Measurements from ENCODE around the gene BMPR1B.

The BMPR1B gene

DNA sequence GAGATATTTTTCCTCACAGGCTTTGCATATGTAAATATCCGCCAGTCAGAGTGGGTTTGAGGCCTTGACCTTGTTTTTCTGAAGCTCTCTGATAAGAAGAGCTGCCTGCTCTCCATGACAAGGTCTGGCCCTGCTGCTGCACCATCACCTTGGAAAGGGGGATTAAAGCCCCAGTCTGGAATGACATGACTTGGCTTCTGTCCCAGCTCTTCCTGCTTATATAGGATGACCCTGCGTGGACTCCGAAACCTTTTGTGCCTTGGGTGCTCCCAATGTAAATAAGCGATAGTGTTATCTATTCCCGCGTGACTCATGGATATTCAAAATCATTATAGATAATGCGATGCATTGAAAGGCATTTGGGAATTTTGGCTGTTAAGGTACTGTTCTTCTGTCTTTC lies 139.3 kb downstream of the BMPR1B start:
- no peak for TF ChIP-seq CTCF (IDR thresholded peaks at IDR 0.05; ENCODE audit: poor library complexity, severe bottlenecking)
- H3K27ac ChIP-seq (ENCODE audit: poor library complexity, severe bottlenecking): no peak overlapping the region

DNA sequence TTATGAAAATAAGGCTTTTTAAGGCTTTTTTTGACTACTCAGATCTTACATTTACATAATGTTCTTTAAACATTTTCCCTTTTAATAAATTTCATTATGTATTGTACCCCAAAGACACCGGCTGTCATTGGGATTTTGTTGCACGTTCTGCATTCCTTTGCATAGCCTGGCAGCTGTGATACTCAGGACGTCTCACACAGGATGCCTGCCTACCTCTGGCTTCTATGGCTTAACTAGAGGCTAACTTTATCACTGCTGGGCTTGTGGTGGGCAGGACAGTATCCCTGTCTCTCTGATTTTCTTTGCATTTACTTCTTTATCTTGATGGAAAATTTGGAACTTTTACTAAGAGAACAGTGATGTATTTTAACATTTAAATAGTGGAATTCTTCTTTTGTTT lies 147.8 kb downstream of the BMPR1B start:
- Histone ChIP-seq H3K9me3 (ENCODE audit: severe bottlenecking) (no peaks in the 10 kb centered on the region), H3K4me3 (ENCODE audit: severe bottlenecking) (no peak overlapping the region), H3K27ac (ENCODE audit: poor library complexity, severe bottlenecking) (no peak overlapping the region), H3K4me1 (ENCODE audit: insufficient read depth, poor library complexity, severe bottlenecking) (no peaks in the 10 kb centered on the region), H3K27me3 (ENCODE audit: insufficient read depth, poor library complexity, severe bottlenecking) (no peaks in the 10 kb centered on the region), H3K36me3 (ENCODE audit: low read depth) (no peaks in the 10 kb centered on the region)
- TF ChIP-seq CTCF (IDR thresholded peaks at IDR 0.05; ENCODE audit: poor library complexity, severe bottlenecking): no peak
- DNase-seq (ENCODE audit: low spot score) (no peak), ATAC-seq (ENCODE audit: low read depth) (no peak)

More for the DNA sequence above, 139.3 kb downstream of the BMPR1B start:
- H3K9me3 ChIP-seq (ENCODE audit: severe bottlenecking): peaks cover 3% of the 10 kb centered on the region
- H3K4me1 ChIP-seq (ENCODE audit: insufficient read depth, poor library complexity, severe bottlenecking): no peaks in the 10 kb centered on the region
- no peak overlapping the region for H3K4me3 ChIP-seq (ENCODE audit: severe bottlenecking)
- no peaks in the 10 kb centered on the region for H3K36me3 ChIP-seq (ENCODE audit: low read depth)
- no peaks in the 10 kb centered on the region for H3K27me3 ChIP-seq (ENCODE audit: insufficient read depth, poor library complexity, severe bottlenecking)
- no peak for DNase-seq (ENCODE audit: low spot score)
- no peak for ATAC-seq (ENCODE audit: low read depth)

DNA sequence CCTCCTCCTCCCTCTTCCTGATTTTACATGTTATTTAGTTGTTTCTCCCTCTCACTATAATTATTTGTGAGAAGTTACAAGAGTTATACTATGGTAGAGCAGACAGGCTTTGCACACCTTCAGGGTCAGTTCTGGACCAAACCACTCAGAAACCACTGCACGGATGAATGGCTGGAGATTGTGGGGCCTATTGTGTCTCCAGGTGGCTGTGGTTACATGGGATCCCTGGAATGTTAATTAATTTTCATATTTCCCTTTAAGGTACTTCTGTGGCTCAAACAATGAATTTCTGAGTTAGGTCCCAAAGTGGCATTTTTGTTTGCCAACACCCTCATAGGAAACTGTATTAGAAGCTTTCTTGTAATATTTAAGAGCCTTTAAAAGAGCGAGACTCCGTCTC lies 151.9 kb downstream of the BMPR1B start:
- H3K27me3 ChIP-seq (ENCODE audit: insufficient read depth, poor library complexity, severe bottlenecking): no peaks in the 10 kb centered on the region
- no peak overlapping the region for H3K27ac ChIP-seq (ENCODE audit: poor library complexity, severe bottlenecking)
- TF ChIP-seq CTCF (IDR thresholded peaks at IDR 0.05; ENCODE audit: poor library complexity, severe bottlenecking): no peak
- DNase-seq (ENCODE audit: low spot score) (no peak), ATAC-seq (ENCODE audit: low read depth) (no peak)
- no peaks in the 10 kb centered on the region for H3K4me1 ChIP-seq (ENCODE audit: insufficient read depth, poor library complexity, severe bottlenecking)
- H3K36me3 ChIP-seq (ENCODE audit: low read depth): no peaks in the 10 kb centered on the region
- no peak overlapping the region for H3K4me3 ChIP-seq (ENCODE audit: severe bottlenecking)
- H3K9me3 ChIP-seq (ENCODE audit: severe bottlenecking): no peaks in the 10 kb centered on the region

DNA sequence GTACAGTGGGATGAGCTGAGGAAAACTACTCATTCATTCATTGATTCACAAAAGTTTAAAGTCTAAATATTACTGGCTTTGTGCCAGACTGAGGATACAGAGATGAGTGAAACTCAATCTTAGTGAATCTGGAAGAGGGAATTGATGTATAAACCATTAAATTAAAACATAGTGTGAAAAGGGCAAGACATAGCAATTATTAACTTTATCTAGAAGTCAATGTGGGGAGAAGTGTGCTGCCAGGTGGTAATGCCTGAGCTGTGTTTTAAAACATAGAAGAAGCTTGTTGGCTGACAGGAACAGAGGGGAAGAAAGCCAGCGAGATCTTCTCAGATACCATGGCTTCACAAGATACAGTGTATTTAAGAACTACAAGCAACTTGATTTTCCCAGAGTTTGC lies 153.4 kb downstream of the BMPR1B start:
- DNase-seq (ENCODE audit: low spot score): no peak
- Histone ChIP-seq H3K9me3 (ENCODE audit: severe bottlenecking) (no peaks in the 10 kb centered on the region), H3K27me3 (ENCODE audit: insufficient read depth, poor library complexity, severe bottlenecking) (no peaks in the 10 kb centered on the region), H3K27ac (ENCODE audit: poor library complexity, severe bottlenecking) (no peak overlapping the region), H3K36me3 (ENCODE audit: low read depth) (no peaks in the 10 kb centered on the region), H3K4me3 (ENCODE audit: severe bottlenecking) (no peak overlapping the region), H3K4me1 (ENCODE audit: insufficient read depth, poor library complexity, severe bottlenecking) (no peaks in the 10 kb centered on the region)
- no peak for ATAC-seq (ENCODE audit: low read depth)
- no peak for TF ChIP-seq CTCF (IDR thresholded peaks at IDR 0.05; ENCODE audit: poor library complexity, severe bottlenecking)

GRCh38 chr4:94912606-94913005 lies 154.9 kb downstream of the BMPR1B start:
- Histone ChIP-seq H3K27me3 (ENCODE audit: insufficient read depth, poor library complexity, severe bottlenecking) (no peaks in the 10 kb centered on the region), H3K9me3 (ENCODE audit: severe bottlenecking) (no peaks in the 10 kb centered on the region), H3K4me3 (ENCODE audit: severe bottlenecking) (no peak overlapping the region), H3K27ac (ENCODE audit: poor library complexity, severe bottlenecking) (no peak overlapping the region), H3K36me3 (ENCODE audit: low read depth) (no peaks in the 10 kb centered on the region), H3K4me1 (ENCODE audit: insufficient read depth, poor library complexity, severe bottlenecking) (no peaks in the 10 kb centered on the region)
- DNase-seq (ENCODE audit: low spot score) (no peak), ATAC-seq (ENCODE audit: low read depth) (no peak)
- TF ChIP-seq CTCF (IDR thresholded peaks at IDR 0.05; ENCODE audit: poor library complexity, severe bottlenecking): no peak
